HG02885 (cell line): ENCODE data around the gene JAKMIP1.
"Not testable (repeated sequence)": the region's sequence is repeated elsewhere in the genome, so short reads cannot be mapped to it uniquely, and the experiment has no call there.

Experiments
- ATAC-seq: cut with Tn5 transposase; IDR thresholded peaks from one replicate; pipeline ENCODE4 v1.9.1; 2021; ENCODE audit warnings: mild to moderate bottlenecking; ENCODE audit not compliant: unreplicated experiment, poor library complexity

JAKMIP1 gene

GRCh38 chr4:6002492-6002833 lies 197.9 kb downstream of the JAKMIP1 start:
- ATAC-seq: no peak

DNA sequence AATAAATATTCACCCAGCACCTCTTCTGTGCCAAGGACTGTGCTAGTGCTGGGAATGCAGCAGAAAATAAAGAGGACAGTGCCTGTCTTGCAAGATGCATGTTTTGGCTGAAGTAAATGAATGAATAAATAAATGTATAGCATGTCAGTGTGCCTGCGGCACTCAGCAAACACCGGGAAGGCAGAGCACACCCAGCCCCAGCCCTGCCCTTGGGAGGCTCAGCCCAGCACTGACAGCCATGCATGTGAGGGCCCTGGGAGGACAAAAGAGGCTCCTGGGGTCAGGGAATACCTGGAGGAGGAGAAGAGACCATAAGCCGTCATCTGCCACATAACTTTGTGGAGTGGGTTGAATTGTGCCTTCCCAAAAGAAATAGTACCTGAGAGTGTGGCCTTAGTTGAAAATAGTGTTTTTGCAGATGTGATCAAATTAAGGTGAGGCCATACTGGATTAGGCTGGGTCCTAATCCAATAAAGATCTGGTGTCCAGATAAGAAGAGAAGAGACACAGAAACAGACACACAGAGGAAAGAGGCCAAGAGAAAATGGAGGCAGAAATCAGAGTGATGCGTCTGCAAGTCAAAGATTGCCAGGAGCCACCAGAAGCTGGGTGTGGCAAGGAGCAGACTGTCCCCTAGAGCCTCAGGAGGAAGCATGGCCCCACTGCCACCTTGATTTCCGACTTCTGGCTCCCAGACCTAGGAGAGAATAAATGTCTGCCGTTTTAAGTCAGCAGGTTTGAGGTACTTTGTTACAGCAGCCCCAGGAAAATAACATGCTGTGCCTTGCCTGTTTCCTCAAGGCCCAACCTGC lies 198.5 kb downstream of the JAKMIP1 start:
- ATAC-seq: no peak

GRCh38 chr4:5999830-6000365 lies 200.5 kb downstream of the JAKMIP1 start:
- no peak for ATAC-seq

- no peak for ATAC-seq
These were observed 201.0 kb downstream of the JAKMIP1 start for GRCh38 chr4:5999356-5999755.

DNA sequence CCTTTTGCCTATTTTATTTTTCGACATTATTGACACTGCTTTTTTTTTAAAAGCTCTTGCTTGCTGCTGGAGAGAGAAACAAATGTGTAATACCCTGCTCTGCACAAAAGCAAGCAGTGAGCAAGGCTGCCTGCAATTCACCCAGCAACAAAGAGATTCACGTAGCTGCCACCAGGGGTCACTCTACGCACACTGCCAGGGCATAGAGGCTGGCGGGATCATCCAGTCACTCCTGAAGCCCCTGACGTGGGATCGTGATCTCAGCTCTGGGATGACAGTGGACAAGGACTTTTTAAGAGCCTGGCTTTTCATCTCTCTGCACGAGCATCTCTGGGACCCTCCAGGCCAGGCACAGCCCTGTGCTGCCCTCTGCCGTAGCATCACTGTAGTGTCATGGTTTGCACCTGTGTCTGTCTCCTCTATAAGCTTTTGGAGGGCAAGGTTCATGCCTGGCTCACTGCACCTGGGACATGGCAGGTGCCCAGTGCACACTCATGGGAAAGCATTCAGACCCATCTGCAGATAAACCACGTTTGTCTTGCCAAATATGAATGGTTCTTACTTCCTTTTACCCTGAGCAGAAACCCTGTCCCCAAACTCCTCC lies 201.9 kb downstream of the JAKMIP1 start:
- peak; percentile 66 for ATAC-seq

GRCh38 chr4:5996641-5997040 lies 203.7 kb downstream of the JAKMIP1 start:
- ATAC-seq: no peak

DNA sequence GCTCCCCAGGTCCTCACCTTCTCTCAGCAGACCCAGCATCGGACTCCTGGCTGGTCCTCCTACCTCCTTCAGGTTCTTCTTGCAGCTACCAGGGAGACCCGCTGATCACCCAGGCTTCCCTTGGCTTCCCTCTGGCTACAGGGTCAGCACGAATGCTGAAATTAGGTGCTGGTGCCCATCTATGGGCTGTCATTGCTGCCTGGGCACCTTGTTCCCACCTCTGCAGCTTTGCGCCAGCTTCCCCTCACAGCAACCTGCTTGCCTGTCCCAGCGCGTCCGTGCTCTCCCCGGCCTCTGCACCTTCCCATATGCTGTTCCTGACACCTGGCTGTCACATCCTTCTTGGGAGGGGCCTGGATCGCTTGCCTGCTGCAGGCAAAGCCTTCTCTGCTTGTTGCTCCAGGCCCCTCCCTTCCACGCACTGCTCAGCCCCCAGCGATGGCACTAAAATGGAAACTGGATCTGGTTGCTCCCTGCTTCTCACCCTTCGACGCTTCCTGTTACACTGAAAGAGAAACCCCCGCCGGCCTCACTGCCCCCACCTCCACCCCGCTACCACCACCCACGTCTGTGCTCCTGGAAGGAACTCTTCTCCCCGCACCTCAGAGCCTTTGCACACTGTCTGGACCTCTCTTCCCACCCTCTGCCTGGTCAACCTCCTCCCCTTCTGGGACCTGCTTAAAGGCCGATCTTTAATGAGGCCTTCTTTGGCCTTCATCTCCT lies 204.3 kb downstream of the JAKMIP1 start:
- ATAC-seq: peak; percentile 41

DNA sequence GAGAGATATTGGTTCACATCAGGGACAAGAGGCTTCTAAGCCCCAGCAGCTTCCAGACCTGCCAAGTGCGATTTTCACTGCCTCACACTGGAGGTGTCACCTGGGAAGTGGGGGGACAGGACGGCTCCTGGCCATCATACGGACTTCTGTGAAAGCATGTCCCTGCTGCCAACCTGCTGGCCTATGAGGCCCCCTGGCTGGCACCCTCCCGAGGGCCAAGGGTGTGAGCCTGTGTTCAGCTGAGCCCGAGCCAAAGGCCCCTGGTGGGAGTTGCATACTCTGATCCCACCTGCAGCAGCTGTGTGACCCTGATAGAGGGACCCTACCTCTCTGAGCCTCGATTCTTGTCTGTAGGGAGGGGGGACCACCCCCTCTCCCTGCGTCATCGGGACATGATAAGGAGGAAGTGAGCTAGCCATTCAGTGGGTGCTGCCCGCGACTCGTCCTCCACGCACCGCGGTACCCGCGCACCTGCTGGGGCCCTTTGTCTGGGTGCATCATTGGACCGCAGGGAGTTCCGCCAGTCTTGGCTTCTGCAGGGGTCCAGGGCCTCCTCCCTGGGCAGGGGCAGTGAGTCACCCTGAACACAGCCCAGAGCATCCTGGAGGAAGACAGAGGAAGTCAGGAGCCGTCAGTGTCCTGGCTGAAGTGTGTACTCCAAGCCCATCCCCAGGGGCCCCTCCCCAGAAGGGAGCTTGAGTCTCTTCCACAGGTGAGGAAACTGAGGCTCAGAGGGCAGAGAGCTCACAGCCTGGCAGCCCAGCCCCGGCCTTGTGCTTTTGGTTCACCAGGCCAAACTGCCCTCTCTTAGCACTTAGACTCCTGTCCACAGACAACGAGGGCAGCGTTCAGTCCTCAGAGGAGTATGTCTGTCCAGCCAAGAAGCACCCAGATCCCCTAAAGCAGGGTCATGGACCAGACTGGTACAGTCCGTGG lies 206.2 kb downstream of the JAKMIP1 start:
- ATAC-seq: no peak

- not testable (repeated sequence) for ATAC-seq
These were observed 207.0 kb downstream of the JAKMIP1 start for GRCh38 chr4:5993346-5993745.

DNA sequence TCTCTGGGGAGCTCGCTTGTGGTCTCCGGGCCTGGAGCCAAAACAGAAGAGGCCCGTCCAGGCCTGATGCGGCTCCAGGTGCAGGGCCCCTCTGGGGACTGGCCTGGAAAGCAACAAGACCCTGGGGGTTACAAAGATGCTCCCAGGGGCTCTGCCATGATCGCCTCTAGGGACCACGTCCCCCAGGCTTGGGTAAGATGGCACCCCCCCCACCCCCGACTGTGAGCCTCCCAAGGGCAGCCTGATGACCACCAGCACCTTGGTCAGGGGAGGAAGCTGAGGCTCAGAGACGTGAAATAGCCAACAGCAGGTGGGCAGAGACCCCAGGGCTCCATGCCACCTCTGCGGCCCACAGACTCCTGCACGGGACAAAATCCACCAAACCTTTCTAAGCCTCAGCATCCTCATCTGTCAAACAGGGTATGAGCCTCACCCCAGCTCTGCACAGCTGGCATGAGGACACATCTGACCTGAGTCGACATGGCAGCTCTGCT lies 207.5 kb downstream of the JAKMIP1 start:
- ATAC-seq: no peak

- no peak for ATAC-seq
These were observed 208.1 kb downstream of the JAKMIP1 start for GRCh38 chr4:5992171-5992827.

DNA sequence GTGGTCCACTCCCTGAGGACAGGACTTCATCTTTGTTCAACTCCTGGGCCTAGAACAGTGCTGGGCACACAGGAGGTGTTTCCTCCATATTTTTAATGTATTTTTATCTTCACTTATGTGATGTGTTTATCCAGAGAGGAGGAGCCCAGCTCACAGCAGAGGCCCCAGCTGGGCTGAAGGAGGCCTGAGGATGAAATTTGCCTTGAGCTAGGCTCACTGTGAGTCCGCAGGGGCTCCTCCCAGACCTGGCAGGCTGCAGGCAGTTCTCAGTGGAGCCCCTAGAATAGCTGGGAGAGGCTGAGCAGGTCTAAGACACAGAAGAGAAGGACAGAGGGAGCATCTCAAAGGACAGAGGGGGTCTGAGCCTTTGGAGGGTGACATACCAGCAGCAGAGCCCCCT lies 208.9 kb downstream of the JAKMIP1 start:
- ATAC-seq: no peak

DNA sequence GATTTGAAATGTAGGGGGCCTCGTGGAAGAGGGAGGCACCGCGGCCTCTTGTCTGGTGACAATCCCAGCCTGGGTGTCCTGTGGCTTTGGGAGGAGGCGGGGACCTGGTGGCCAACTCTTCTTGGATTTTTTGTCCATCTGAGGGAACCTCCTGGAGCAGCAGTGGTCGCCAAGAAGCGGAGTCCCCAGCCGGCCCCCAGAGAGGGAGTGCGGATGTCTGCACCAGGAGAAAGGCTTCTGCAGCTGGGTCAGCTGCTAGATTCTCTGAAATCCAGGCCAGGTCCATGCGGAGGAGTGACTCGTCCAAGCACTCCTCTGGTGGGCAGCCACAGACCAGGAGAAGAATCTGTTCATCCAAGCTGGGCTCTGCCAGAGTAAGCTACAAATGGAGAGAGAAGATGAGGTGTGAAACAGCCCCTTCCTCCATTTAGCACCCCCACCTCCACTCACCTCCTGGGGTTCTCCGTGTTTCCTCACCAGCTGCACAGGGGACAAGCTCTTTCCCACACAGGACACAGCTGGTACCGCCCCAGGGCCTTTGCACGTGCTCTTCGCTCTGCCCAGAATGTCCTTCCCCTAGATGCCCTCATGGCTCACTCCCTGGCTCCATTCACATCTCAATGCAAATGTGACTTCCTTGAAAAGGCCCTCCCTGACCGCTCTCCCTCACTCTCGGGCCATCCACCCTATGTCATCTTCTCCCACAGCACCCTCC lies 209.7 kb downstream of the JAKMIP1 start:
- ATAC-seq: no peak

DNA sequence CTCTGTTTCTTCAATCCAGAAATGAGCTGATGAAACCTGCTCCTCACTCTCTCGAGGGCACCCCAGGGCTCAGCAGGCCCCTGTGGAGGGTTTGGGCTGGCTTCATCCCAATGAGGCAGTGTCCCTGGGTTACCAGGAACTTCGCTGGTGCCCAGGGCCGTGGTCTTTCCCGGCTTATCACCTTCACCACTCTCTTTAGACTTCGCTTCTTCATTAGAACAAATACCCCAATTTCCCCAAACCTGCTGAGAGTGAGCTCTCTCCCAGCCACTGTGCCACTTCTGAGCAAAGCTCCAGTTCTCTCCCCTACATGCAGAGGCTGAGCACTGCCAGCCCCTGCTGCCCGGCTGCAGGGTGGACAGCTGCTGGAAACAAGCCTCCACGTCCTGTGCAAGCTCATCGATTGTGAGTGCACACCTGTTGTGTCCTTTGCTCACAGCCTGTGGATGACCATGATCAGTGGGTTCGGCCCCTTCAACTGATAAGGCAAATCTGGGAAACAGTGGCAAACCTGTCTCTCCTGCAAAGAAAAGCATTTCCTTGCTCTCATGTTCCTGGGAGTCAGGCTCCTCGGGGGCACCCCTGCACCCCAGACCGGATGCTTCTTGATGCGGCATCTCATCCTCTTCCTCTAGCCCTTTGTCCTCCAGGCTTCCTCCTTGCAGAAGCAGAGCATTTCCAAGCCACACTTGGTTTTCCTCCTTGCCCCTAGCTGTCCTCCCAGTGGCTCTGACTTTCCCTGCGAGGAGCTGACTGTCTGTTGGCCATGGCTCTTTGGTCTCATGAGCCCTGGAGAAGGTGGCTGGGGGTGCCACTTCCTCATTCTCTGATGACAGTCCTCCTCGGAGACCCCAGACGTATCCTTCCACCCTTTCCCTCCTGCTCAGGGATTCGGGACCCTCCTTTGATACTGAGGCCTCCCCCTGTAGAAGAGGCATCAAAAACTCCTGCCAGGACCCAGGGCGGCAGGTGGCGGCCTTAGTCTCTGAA lies 210.8 kb downstream of the JAKMIP1 start:
- no peak for ATAC-seq

GRCh38 chr4:5988086-5988845 lies 212.1 kb downstream of the JAKMIP1 start:
- no peak for ATAC-seq

GRCh38 chr4:5984843-5985242 lies 215.5 kb downstream of the JAKMIP1 start:
- ATAC-seq: no peak
